Motor neuron (in vitro differentiated cells): Measurements from ENCODE around the gene KLF6. TPM values are rescaled to one million over a fixed set of nuclear protein-coding genes. Genes with fewer than 3 reads are reported as not detected.
"Not testable (repeated sequence)": the region's sequence is repeated elsewhere in the genome, so short reads cannot be mapped to it uniquely, and the experiment has no call there.

Experiments used
- ATAC-seq, 8 experiments: fragments of 200-7000 bp; cut with Tn5 transposase; replicated peaks in 6 of 8; 2 replicates each; pipeline ENCODE4 v1.8.0; 2021; ENCODE audit warnings: mild to moderate bottlenecking in 8 of 8, moderate library complexity in 8 of 8
- H3K27ac ChIP-seq, 2 donors: fragments of 250-450 bp; sonication (Bioruptor Pico); 2 replicates each; pipeline ENCODE4 v1.9.0; 2021; ENCODE audit warnings: antibody characterized with exemption in 2 of 2, mild to moderate bottlenecking in 2 of 2, moderate library complexity in 1 of 2
- H3K4me1 ChIP-seq, 2 donors: fragments of 250-450 bp; sonication (Bioruptor Pico); replicated peaks in 1 of 2; 2 replicates each; pipeline ENCODE4 v1.6.1; 2021; ENCODE audit warnings: antibody characterized with exemption in 2 of 2, mild to moderate bottlenecking in 2 of 2, moderate library complexity in 1 of 2
- H3K4me3 ChIP-seq, 5 donors: fragments of 250-450 bp; sonication (Bioruptor Pico); 2 replicates each; pipeline ENCODE4 v1.9.0; 2021; ENCODE audit warnings: antibody characterized with exemption in 5 of 5, mild to moderate bottlenecking in 5 of 5, moderate library complexity in 4 of 5
- WGBS, 10 experiments: fragments of 450-650 bp; shearing (Covaris generic); methylation state at CpG; one replicate each; pipeline ENCODE4 v1.0.0; 2022; 5-methylcytosine and 5-hydroxymethylcytosine counted together
- in situ Hi-C, 9 experiments: fragments of 400-800 bp; cut with MboI; loops; one replicate each; pipeline ENCODE4 v1.15.0; 2021; ENCODE audit warnings: low sequenced_read_pairs in 9 of 9, low pct_unique_long_range_greater_than_20kb in 2 of 9; ENCODE audit not compliant: unreplicated experiment in 9 of 9
- total RNA-seq, 8 experiments: library from RNA; unstranded; fragments of 300-600 nt; gene quantifications; 2 replicates each; pipeline versions ENCODE4 v1.2.3 to v1.2.4, GENCODE V29; 2022

Gene KLF6
- total RNA-seq, 8 experiments from 2014 or later = 7.9 to 30.7 (median 23.7) TPM

DNA sequence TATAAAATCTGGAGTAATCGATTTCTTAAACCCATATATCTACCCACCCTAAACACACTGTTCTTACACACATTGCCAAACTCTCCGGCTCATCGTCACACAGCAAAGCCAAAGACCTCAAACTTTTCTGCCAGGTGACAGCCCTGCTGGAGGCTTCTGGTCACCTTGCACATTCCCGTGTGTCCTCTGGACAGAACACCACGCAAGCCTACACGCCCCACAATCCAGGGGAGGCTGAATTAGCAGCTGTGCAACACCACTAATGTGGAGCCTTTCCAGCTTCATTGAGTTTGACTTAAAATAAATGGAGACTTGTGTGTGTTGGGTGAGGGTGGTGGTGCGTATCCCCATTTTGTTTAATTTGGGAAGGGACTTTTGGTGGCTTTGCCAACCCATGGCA is 38.4 kb downstream of the KLF6 start:
- H3K27ac ChIP-seq = no peak overlapping the region
- in situ Hi-C loops = no loop called here

GRCh38 chr10:3745521-3745920 is 39.5 kb downstream of the KLF6 start:
- no peak overlapping the region for H3K27ac ChIP-seq
- H3K4me1 ChIP-seq = peaks cover 23 to 24% of the 10 kb centered on the region in 2 donors
- H3K4me3 ChIP-seq = no peak overlapping the region
- in situ Hi-C loops = no loop called here
- 29 to 100% (median 45%) methylated on average over 1 to 4 of the region's 4 CpGs; no CpG with 5 or more reads in 2 of the 10 experiments for WGBS, 10 experiments
- ATAC-seq = no peak

More for the DNA sequence above, 38.4 kb downstream of the KLF6 start:
- H3K4me3 ChIP-seq = no peak overlapping the region
- H3K4me1 ChIP-seq = peaks cover 31% of the 10 kb centered on the region in 2 donors
- no peak for ATAC-seq
- WGBS, 10 experiments = 60 to 100% (median 83%) methylated on average over 1 to 4 of the region's 7 CpGs; no CpG with 5 or more reads in 3 of the 10 experiments

DNA sequence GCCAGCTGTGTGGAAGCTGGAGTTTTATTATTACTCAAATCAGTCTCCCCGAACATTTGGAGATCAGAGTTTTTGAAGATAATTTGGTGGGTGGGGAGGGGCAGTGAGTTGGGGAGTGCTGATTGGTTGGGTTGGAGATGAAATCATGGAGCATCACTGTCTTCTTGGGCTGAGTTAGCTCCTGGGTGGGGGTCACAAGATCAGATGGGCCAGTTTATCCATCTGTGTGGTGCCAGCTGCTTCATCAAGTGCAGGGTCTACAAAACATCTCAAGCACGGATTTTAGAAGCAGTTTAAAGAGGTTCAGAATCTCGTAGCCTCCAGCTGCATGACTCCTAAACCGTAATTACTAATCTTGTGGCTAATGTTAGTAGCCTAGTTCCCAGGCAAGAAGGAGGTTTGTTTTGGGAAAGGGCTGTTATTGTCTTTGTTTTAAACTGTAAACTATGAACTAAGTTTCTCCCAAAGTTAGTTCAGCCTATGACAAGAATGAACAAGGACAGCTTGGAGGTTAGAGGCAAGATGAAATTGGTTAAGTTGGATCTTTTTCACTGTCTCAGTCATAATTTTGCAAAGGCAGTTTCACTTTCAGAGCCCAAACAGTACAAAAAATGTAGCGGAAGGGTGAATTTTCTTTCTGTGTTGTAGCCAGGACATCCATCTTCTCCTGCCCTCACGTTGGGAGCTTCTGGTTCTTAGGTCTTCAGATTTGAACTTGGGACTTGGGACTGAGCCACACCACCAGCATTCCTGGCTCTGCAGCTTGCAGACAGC is 43.1 kb downstream of the KLF6 start:
- H3K4me3 ChIP-seq = no peak overlapping the region
- WGBS, 10 experiments = 12 to 100% (median 83%) methylated on average over 1 to 5 of the region's 6 CpGs
- in situ Hi-C loops = no loop called here
- ATAC-seq = peak in 1 of 8 experiments; percentile 44
- no peak overlapping the region for H3K27ac ChIP-seq
- H3K4me1 ChIP-seq = no peaks in the 10 kb centered on the region

DNA sequence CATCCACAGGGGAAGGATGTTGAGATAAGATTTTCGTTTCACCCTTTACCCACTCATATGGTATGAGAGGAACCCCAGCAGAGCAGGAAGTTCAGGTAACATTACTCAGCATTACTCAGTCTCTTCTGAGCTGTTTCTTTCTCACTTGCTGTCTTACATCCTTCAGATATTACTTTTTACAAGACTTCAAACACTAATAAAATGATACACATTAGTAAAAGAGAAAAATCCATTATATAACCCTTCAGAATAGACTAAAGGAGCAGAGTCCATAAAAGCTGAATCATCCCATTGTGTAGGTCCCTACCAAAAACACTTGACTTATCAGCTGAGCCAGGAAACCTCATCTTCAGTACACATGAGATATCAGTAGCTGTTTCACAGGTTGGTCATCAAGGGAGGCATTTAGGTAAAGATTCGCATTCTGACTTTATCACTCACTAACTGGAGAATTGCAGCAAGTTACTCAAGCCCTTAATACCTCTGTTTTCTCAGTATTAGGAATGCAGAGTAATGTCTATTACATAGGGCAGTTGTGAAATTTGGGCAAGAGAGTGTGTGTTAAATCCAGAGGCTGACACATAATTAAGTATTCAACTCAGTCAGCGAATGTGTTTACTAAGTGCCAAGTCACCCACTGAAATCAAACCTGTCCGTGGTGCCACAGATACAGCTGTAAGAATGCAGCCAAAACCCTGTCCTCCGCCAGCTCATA is 44.7 kb downstream of the KLF6 start:
- WGBS, 10 experiments = 0 to 100% (median 77%) methylated on average over 1 to 5 of the region's 5 CpGs
- Histone ChIP-seq H3K4me3 (no peak overlapping the region), H3K4me1 (no peaks in the 10 kb centered on the region), H3K27ac (no peak overlapping the region)
- ATAC-seq = no peak
- in situ Hi-C loops = no loop called here

GRCh38 chr10:3738855-3739350 is 46.1 kb downstream of the KLF6 start:
- no peak for ATAC-seq
- Histone ChIP-seq H3K4me1 (no peaks in the 10 kb centered on the region), H3K4me3 (no peak overlapping the region), H3K27ac (no peak overlapping the region)
- in situ Hi-C loops = no loop called here
- 83 to 100% (median 100%) methylated on average over 1 of the region's 1 CpG; no CpG with 5 or more reads in 2 of the 10 experiments for WGBS, 10 experiments

GRCh38 chr10:3737864-3738263 is 47.1 kb downstream of the KLF6 start:
- H3K4me1 ChIP-seq = no peaks in the 10 kb centered on the region
- in situ Hi-C loops = no loop called here
- H3K4me3 ChIP-seq = no peak overlapping the region
- 33 to 83% (median 69%) methylated on average over 1 to 4 of the region's 4 CpGs; no CpG with 5 or more reads in 1 of the 10 experiments for WGBS, 10 experiments
- no peak for ATAC-seq
- H3K27ac ChIP-seq = no peak overlapping the region

DNA sequence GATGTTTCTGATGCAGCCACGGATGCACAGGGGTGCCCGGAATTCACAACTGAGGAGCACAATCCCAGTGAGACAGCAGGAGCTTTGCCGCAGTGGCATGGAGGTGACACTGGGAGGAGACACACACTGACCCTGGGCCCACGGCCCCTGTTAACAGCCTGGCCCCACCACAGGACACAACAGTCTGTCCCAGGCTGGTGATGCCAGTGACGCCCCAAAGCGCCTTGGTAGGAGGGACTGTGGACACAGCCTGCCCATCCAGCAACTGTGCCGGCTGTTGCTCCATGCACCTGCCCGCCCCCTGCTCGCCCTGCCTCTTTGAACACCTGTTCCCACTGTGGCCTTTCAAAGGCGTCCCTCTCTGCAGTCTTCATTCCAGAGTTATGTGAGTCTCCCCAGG is 49.8 kb downstream of the KLF6 start:
- in situ Hi-C loops = no loop called here
- Histone ChIP-seq H3K4me3 (no peak overlapping the region), H3K27ac (no peak overlapping the region), H3K4me1 (peaks cover 0 to 1% of the 10 kb centered on the region in 2 donors)
- peak in 2 of 8 experiments; percentile 32 to 36 for ATAC-seq
- 72 to 100% (median 83%) methylated on average over 1 to 3 of the region's 10 CpGs; no CpG with 5 or more reads in 4 of the 10 experiments for WGBS, 10 experiments

DNA sequence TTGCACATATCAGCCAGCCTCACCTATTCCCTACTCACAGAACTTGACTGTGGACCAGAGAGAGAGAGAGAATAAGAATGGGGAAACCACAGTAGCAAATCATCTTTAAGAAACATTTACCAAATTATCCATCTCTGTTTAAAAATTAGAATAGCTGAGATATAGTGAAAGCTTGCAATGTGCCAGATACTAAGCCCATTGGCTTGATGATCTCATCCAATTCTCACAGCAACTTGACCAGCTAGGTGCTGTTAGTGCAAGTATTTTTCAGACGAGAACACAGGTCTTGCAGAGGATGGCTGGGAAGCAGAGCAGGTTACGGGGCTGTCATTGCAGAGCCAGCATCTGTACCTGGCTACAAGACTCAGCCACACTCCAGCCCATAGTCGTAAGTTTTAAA is 50.9 kb downstream of the KLF6 start:
- in situ Hi-C loops = no loop called here
- Histone ChIP-seq H3K4me3 (no peak overlapping the region), H3K4me1 (peaks cover 7 to 10% of the 10 kb centered on the region in 2 donors), H3K27ac (no peak overlapping the region)
- 50 to 100% (median 85%) methylated on average over 1 to 3 of the region's 3 CpGs; no CpG with 5 or more reads in 3 of the 10 experiments for WGBS, 10 experiments
- ATAC-seq = peak in 3 of 8 experiments; percentile 26 to 47 (median 35)

- in situ Hi-C loops = not testable (repeated sequence)
- 20 to 92% (median 71%) methylated on average over 1 to 3 of the region's 3 CpGs; no CpG with 5 or more reads in 1 of the 10 experiments for WGBS, 10 experiments
Measured at GRCh38 chr10:3732183-3732582, 52.8 kb downstream of the KLF6 start.

DNA sequence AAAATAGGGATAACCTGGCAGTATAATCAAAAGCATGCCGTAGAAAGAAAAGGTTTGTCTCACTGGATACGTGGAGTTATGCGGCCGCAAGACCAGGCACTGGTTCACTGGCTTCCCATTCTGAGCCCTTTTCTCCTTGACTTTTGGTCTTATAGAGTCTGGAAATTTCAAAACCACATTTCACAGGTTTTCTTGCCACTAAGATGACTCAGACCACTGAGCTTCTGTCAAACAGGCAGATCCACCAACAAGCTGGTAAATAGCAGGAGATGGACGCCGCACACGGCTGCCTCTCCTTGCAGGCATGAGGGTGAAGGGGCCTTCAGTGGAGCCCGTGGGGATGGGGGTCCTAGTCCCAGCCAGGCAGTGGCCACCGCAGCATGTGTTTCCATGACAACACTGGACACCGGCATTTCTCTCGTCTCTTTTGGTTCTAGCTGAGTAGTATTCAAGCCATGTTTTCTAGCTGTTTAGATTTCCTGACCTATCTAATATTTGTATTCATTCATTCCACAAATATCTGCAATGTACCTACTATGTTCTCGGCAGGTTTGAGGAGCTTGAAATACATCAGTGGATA is 55.5 kb downstream of the KLF6 start:
- Histone ChIP-seq H3K4me3 (no peak overlapping the region), H3K4me1 (peaks cover 7 to 12% of the 10 kb centered on the region in 2 donors), H3K27ac (no peak overlapping the region)
- in situ Hi-C loops = no loop called here
- ATAC-seq = peak in 5 of 8 experiments; percentile 62 to 84 (median 74)
- 66 to 100% (median 86%) methylated on average over 1 to 12 of the region's 12 CpGs; no CpG with 5 or more reads in 1 of the 10 experiments for WGBS, 10 experiments

More at GRCh38 chr10:3732183-3732582, 52.8 kb downstream of the KLF6 start:
- H3K4me3 ChIP-seq, H3K27ac ChIP-seq, ATAC-seq: not testable (repeated sequence)
- peaks cover 7 to 12% of the 10 kb centered on the region in 2 donors for H3K4me1 ChIP-seq

DNA sequence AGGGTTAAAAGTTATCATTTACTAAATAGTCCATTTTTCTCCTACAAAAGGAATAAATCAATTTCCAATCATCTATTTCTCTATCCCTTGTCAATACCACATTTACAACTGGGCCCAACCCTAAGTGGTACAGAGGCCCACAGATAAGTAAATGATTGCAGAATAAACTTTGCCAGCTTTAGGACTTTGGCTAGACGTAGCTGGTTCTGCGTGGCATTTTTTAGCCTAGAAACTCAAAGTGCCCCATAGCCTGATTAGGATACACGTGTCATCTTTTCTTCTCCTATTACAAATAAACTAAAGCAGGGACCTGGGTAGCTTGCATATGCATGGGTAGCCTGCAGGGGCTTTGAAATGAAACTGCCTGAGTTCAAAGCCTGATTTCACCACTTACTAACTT is 56.4 kb downstream of the KLF6 start:
- ATAC-seq = no peak
- 47 to 88% (median 70%) methylated on average over 1 to 3 of the region's 3 CpGs; no CpG with 5 or more reads in 3 of the 10 experiments for WGBS, 10 experiments
- Histone ChIP-seq H3K27ac (no peak overlapping the region), H3K4me1 (peaks cover 7 to 12% of the 10 kb centered on the region in 2 donors), H3K4me3 (no peak overlapping the region)
- in situ Hi-C loops = no loop called here

DNA sequence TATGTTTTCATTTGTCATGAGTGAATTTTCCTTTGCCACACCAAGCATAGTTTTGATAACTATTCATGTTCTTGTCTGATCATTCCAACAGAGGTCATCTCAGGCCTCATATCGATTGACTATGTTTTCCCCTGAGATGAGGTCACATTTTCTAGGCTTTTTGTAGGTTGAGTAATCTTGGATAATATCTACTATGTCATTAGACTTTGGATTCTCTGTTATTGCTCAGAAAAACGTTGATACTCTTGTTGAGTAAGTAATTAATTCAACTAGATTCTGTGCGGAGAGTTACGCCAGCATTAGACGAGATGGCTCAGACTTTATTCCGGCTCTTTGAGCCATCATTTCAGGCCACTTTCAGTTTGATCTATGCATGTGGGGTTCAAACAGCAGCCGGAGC is 57.7 kb downstream of the KLF6 start:
- no peak overlapping the region for H3K4me3 ChIP-seq
- in situ Hi-C loops = no loop called here
- peak in 1 of 8 experiments; percentile 24 for ATAC-seq
- H3K27ac ChIP-seq = no peak overlapping the region
- H3K4me1 ChIP-seq = peaks cover 7 to 12% of the 10 kb centered on the region in 2 donors
- 24 to 100% (median 68%) methylated on average over 1 to 7 of the region's 7 CpGs; no CpG with 5 or more reads in 3 of the 10 experiments for WGBS, 10 experiments
